ES-I3 (cell line): ENCODE results near the gene APLP1.
A peak's percentile ranks its signal among the peaks of the same experiment; 100 is the strongest.

Experiments used
- H3K36me3 ChIP-seq: 2 replicates; pipeline ENCODE4 v1.6.1; 2013; ENCODE audit warnings: mild to moderate bottlenecking, low read length, control low read depth, moderate library complexity; ENCODE audit not compliant: insufficient read depth
- H3K4me1 ChIP-seq: 2 replicates; pipeline ENCODE4 v1.6.1; 2013; ENCODE audit warnings: mild to moderate bottlenecking, control low read depth, low read length; ENCODE audit not compliant: insufficient read depth
- H3K9ac ChIP-seq: 2 replicates; pipeline ENCODE4 v1.6.1; 2013; ENCODE audit warnings: low read depth, mild to moderate bottlenecking, low read length, moderate library complexity
- H3K9me3 ChIP-seq: 2 replicates; pipeline ENCODE4 v1.6.1; 2013; ENCODE audit warnings: mild to moderate bottlenecking, low read length, moderate library complexity; ENCODE audit not compliant: control insufficient read depth, insufficient read depth

The APLP1 gene

GRCh38 chr19:35845215-35846037 is 22.9 kb upstream of the APLP1 start:
- Histone ChIP-seq H3K4me1 (no peaks in the 10 kb centered on the region; the same call in 1 of the 2 replicates), H3K9ac (peak overlapping the region; percentile 33; the same call in 1 of the 2 replicates), H3K9me3 (no peaks in the 10 kb centered on the region), H3K36me3 (no peaks in the 10 kb centered on the region)

GRCh38 chr19:35846038-35846668 is 22.2 kb upstream of the APLP1 start:
- Histone ChIP-seq H3K4me1 (no peaks in the 10 kb centered on the region; the same call in 1 of the 2 replicates), H3K9me3 (no peaks in the 10 kb centered on the region), H3K9ac (peak overlapping the region; percentile 33; the same call in 1 of the 2 replicates), H3K36me3 (no peaks in the 10 kb centered on the region)

- Histone ChIP-seq H3K36me3 (no peaks in the 10 kb centered on the region), H3K9ac (no peak overlapping the region), H3K9me3 (no peaks in the 10 kb centered on the region), H3K4me1 (no peaks in the 10 kb centered on the region; the same call in 1 of the 2 replicates)
These were observed 20.5 kb upstream of the APLP1 start for GRCh38 chr19:35847911-35848310.

GRCh38 chr19:35848486-35848885 is 19.9 kb upstream of the APLP1 start:
- no peaks in the 10 kb centered on the region for H3K9me3 ChIP-seq
- no peak overlapping the region for H3K9ac ChIP-seq
- H3K36me3 ChIP-seq = no peaks in the 10 kb centered on the region
- no peaks in the 10 kb centered on the region; the same call in 1 of the 2 replicates for H3K4me1 ChIP-seq

GRCh38 chr19:35848919-35849505 is 19.4 kb upstream of the APLP1 start:
- H3K4me1 ChIP-seq = no peaks in the 10 kb centered on the region; the same call in 1 of the 2 replicates
- H3K36me3 ChIP-seq = no peaks in the 10 kb centered on the region
- no peaks in the 10 kb centered on the region for H3K9me3 ChIP-seq
- no peak overlapping the region for H3K9ac ChIP-seq

GRCh38 chr19:35851213-35852028 is 17.0 kb upstream of the APLP1 start:
- no peaks in the 10 kb centered on the region for H3K9me3 ChIP-seq
- H3K9ac ChIP-seq = peak overlapping the region; percentile 27; the same call in 1 of the 2 replicates
- no peaks in the 10 kb centered on the region; the same call in 1 of the 2 replicates for H3K4me1 ChIP-seq
- no peaks in the 10 kb centered on the region for H3K36me3 ChIP-seq

- H3K9ac ChIP-seq = peak within 1 kb of the TSS; percentile 27; the same call in 1 of the 2 replicates
- H3K36me3 ChIP-seq = no peaks in the 10 kb centered on the region
- no peaks in the 10 kb centered on the region; the same call in 1 of the 2 replicates for H3K4me1 ChIP-seq
- H3K9me3 ChIP-seq = no peaks in the 10 kb centered on the region
These were observed 16.2 kb upstream of the APLP1 start, which contains the start of gene NPHS1 for GRCh38 chr19:35852029-35852780. Gene NPHS1, minus strand, starts transcription at chr19:35852504. Its CDS starts 667 bp downstream, at chr19:35851837.

GRCh38 chr19:35853038-35853756 is 15.2 kb upstream of the APLP1 start:
- H3K9ac ChIP-seq = no peak overlapping the region
- H3K4me1 ChIP-seq = no peaks in the 10 kb centered on the region; the same call in 1 of the 2 replicates
- H3K9me3 ChIP-seq = no peaks in the 10 kb centered on the region
- H3K36me3 ChIP-seq = no peaks in the 10 kb centered on the region

GRCh38 chr19:35856546-35857149 is 11.7 kb upstream of the APLP1 start, which contains the start of gene KIRREL2:
Gene KIRREL2, plus strand, starts transcription at chr19:35856911. Its CDS starts 209 bp downstream, at chr19:35857120.
- Histone ChIP-seq H3K4me1 (peaks cover 3% of the 10 kb centered on the region; the same call in 1 of the 2 replicates), H3K36me3 (no peaks in the 10 kb centered on the region), H3K9ac (peak within 1 kb of the TSS; percentile 60), H3K9me3 (no peaks in the 10 kb centered on the region)

- H3K4me1 ChIP-seq = peaks cover 6% of the 10 kb centered on the region; the same call in 1 of the 2 replicates
- no peaks in the 10 kb centered on the region for H3K9me3 ChIP-seq
- H3K36me3 ChIP-seq = no peaks in the 10 kb centered on the region
- H3K9ac ChIP-seq = no peak overlapping the region
These were observed 10.1 kb upstream of the APLP1 start for GRCh38 chr19:35858311-35858710.

GRCh38 chr19:35859414-35859813 is 9.0 kb upstream of the APLP1 start:
- no peak overlapping the region for H3K9ac ChIP-seq
- no peaks in the 10 kb centered on the region for H3K9me3 ChIP-seq
- H3K36me3 ChIP-seq = no peaks in the 10 kb centered on the region
- peaks cover 6% of the 10 kb centered on the region; the same call in 1 of the 2 replicates for H3K4me1 ChIP-seq

- Histone ChIP-seq H3K9ac (peak overlapping the region; percentile 55; the same call in 1 of the 2 replicates), H3K36me3 (no peaks in the 10 kb centered on the region), H3K4me1 (peaks cover 6% of the 10 kb centered on the region; the same call in 1 of the 2 replicates), H3K9me3 (no peaks in the 10 kb centered on the region)
These were observed 7.9 kb upstream of the APLP1 start for GRCh38 chr19:35860436-35860817.
